OCI-LY7 (cell line): ENCODE results near the gene TACR1.

ENCODE experiments used
- EZH2phosphoT487 ChIP-seq: fragments of 200-600 bp; sonication (generic); IDR thresholded peaks from 2 replicates; pipeline ENCODE4 v1.6.1; 2018; ENCODE audit warnings: low read depth, borderline replicate concordance, mild to moderate bottlenecking, mixed run types, antibody characterized with exemption, low read length, moderate library complexity, mixed read lengths
- TF ChIP-seq, protein P1 (sequence below): fragments of 200-600 bp; sonication (generic); conservative IDR thresholded peaks from 2 replicates; pipeline ENCODE4 v1.5.1; 2014; ENCODE audit warnings: mild to moderate bottlenecking, antibody characterized with exemption, low read length, moderate library complexity, mixed read lengths

DNA sequence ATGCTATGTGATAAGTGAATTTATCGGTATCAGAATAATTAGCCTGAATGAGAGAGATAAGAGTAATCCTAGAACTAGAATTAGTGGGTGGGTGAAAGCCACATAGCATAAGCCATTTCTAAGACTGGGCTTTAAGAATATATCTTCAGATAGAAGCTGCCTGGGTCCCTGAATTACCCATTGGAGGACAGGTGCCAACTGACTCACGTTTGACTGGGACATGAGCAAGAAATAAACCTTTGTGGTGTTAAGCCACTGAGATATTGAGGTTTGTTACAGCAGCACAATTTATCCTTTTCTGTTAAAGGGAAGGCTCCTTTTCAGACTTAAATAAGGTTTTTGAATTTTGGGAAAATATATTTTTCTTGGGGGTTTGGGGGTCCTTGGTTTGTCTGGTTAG lies 145.0 kb downstream of the TACR1 start:
- TF ChIP-seq, protein P1, sequence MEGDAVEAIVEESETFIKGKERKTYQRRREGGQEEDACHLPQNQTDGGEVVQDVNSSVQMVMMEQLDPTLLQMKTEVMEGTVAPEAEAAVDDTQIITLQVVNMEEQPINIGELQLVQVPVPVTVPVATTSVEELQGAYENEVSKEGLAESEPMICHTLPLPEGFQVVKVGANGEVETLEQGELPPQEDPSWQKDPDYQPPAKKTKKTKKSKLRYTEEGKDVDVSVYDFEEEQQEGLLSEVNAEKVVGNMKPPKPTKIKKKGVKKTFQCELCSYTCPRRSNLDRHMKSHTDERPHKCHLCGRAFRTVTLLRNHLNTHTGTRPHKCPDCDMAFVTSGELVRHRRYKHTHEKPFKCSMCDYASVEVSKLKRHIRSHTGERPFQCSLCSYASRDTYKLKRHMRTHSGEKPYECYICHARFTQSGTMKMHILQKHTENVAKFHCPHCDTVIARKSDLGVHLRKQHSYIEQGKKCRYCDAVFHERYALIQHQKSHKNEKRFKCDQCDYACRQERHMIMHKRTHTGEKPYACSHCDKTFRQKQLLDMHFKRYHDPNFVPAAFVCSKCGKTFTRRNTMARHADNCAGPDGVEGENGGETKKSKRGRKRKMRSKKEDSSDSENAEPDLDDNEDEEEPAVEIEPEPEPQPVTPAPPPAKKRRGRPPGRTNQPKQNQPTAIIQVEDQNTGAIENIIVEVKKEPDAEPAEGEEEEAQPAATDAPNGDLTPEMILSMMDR, result no peak
- no peak for TF ChIP-seq EZH2phosphoT487
